Memory B cell (primary cell): ENCODE data around the gene CRIP3.
"Not testable (repeated sequence)": the region's sequence is repeated elsewhere in the genome, so short reads cannot be mapped to it uniquely, and the experiment has no call there.

Experiments
- ATAC-seq: fragments of 150-1000 bp; cut with Tn5 transposase; 2 replicates; pipeline ENCODE4 v1.10.0; 2021; ENCODE audit warnings: low read depth, mild to moderate bottlenecking, moderate library complexity
- DNase-seq, 2 donors: peaks; one replicate each; pipeline ENCODE4 v3.0.0; 2022; ENCODE audit warnings: low spot score in 2 of 2
- H3K27ac Mint-ChIP-seq: one replicate; pipeline ENCODE4 v1.8.0; 2022; ENCODE audit warnings: mild to moderate bottlenecking, moderate library complexity, mixed read lengths
- H3K27me3 Mint-ChIP-seq: one replicate; pipeline ENCODE4 v1.8.0; 2022; ENCODE audit warnings: mixed read lengths
- H3K36me3 Mint-ChIP-seq: one replicate; pipeline ENCODE4 v1.8.0; 2022; ENCODE audit warnings: mild to moderate bottlenecking, mixed read lengths
- H3K4me1 Mint-ChIP-seq: one replicate; pipeline ENCODE4 v1.8.0; 2022; ENCODE audit warnings: mixed read lengths
- H3K4me3 Mint-ChIP-seq: one replicate; pipeline ENCODE4 v1.8.0; 2022; ENCODE audit warnings: mild to moderate bottlenecking, moderate library complexity, mixed read lengths
- H3K9me3 Mint-ChIP-seq: one replicate; pipeline ENCODE4 v1.8.0; 2022; ENCODE audit warnings: mixed read lengths

Gene CRIP3, protein sequence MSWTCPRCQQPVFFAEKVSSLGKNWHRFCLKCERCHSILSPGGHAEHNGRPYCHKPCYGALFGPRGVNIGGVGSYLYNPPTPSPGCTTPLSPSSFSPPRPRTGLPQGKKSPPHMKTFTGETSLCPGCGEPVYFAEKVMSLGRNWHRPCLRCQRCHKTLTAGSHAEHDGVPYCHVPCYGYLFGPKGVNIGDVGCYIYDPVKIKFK

DNA sequence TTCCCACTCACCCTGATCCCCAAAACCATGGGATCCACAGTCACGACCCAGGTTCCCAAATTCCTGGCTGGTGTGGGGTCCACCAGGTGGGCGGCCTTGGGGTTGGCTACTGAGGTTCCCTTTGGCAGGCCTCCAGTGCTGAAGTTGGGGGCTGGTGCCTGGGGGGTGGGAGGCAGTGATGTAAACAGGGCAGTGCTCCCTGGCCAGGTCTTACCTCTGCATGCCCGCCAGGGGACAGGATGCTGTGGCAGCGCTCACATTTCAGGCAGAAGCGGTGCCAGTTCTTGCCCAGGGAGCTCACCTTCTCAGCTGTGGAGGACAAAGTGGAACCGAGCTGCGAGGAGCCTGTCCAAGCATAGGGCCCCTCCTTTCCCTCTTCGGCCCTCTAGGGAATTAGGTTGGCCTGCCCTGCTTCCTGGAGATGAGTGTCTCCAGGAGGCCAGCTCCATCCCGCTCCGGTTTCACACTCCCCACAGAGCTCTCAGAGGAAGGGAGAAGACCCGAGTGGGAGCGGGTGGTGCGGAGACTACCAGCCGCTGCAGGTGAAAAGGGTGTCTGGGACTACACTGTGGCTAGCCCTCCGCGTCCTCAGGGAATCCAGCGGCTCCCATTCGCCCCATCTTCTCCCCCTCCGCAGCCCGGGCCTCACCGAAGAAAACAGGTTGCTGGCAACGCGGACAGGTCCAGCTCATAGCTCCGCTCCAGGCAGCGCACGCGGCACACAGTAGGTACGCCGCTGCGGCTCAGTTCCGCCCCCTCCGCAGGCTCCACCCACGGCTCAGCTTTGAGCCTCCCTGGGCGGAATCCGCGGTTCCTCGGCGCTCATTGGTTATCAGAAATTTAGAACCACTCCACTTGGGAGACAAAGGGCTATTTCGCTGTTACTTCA is at the start of gene CRIP3:
Gene CRIP3 (minus strand): TSS at position 726 of the 889 bp plus-strand sequence. CDS start 34 bp downstream, at position 692.
- H3K27me3 Mint-ChIP-seq: no peaks in the 10 kb centered on the region
- H3K4me3 Mint-ChIP-seq: peak within 1 kb of the TSS; percentile 84
- H3K27ac Mint-ChIP-seq: no peak within 1 kb of the TSS
- peaks cover 21% of the 10 kb centered on the region for H3K4me1 Mint-ChIP-seq
- ATAC-seq (peak; percentile 81), DNase-seq (peak; percentile 51 to 54)
- H3K9me3 Mint-ChIP-seq: no peaks in the 10 kb centered on the region
- no peaks in the 10 kb centered on the region for H3K36me3 Mint-ChIP-seq

DNA sequence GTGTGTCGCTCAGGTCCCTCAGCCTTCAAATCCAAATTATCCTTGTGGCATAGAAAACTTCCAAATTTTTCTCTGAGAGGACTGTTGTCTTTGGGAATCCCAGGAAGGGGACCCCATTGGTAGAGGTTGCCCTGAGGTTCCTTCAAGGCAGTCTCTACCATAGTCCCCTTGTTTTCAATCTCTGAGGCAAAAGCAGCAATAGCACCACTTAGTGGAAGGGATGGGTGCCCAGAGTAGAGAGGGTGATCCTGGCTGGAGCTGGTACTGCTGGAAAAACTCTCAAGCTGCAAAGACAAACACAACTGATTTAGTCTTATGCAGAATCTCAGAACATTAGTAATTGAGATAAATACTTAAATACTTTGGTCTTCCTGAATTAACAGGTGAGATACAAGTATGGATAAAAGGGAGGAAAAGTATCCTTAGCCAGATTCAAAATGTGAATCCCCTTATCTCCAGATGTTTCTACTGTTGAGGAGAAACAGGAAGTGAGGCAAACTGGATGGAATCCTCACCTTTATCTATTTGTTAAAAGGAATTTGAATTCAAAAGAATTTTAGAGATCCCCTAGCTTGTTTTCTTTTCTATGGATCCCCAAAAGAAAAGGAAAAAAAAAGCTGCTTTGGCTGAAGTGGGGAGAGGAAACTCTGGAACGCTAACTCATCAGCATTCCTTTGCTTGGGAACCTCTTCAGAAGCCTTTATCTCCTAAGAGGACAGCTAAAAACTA is 47.4 kb upstream of the CRIP3 start:
- no peaks in the 10 kb centered on the region for H3K27me3 Mint-ChIP-seq
- no peak overlapping the region for H3K27ac Mint-ChIP-seq
- H3K4me1 Mint-ChIP-seq: peaks cover 2% of the 10 kb centered on the region
- no peak overlapping the region for H3K4me3 Mint-ChIP-seq
- ATAC-seq: peak; percentile 53
- no peak for DNase-seq
- H3K9me3 Mint-ChIP-seq: no peaks in the 10 kb centered on the region
- peaks cover 43% of the 10 kb centered on the region for H3K36me3 Mint-ChIP-seq

DNA sequence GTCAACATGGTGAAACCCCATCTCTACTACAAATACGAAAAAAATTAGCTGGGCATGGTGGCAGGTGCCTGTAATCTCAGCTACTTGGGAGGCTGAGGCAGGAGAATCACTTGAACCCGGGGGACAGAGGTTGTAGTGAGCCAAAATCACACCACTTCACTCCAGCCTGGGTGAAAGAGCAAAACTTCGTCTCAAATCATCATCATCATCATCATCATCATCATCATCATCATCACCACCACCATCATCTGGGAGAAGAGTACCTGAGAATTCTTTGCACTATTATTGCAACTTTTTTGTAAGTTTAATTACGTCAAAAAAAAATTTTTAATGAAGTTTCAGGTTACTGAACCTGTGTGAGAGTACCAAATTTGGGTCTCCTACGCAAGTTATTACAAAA is 43.3 kb upstream of the CRIP3 start:
- H3K4me1 Mint-ChIP-seq, DNase-seq, H3K9me3 Mint-ChIP-seq, H3K4me3 Mint-ChIP-seq, H3K27me3 Mint-ChIP-seq, H3K27ac Mint-ChIP-seq, ATAC-seq: not testable (repeated sequence)
- H3K36me3 Mint-ChIP-seq: peaks cover 39% of the 10 kb centered on the region

DNA sequence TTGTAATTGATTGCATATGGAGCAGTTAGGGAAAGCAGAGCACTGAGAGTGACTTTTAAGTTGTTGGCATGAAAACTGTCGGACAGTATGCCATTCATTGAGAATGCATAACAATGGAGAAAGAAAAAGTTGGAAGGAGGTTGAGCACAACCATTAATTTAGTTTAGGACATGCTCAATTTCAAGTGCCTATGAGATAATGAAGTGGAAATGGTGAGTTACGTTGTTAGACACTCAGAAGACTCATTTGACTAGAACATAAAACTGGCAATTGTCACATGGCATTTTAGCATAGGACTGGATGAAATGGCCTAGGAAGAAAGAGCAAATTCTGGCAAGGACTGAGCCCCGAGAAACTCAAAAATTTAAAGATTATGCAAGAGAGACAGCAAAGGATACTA is 38.8 kb upstream of the CRIP3 start:
- no peak for DNase-seq
- H3K9me3 Mint-ChIP-seq: no peaks in the 10 kb centered on the region
- peaks cover 23% of the 10 kb centered on the region for H3K36me3 Mint-ChIP-seq
- no peak overlapping the region for H3K27ac Mint-ChIP-seq
- H3K4me1 Mint-ChIP-seq: peaks cover 3% of the 10 kb centered on the region
- no peak for ATAC-seq
- H3K4me3 Mint-ChIP-seq: no peak overlapping the region
- no peaks in the 10 kb centered on the region for H3K27me3 Mint-ChIP-seq

DNA sequence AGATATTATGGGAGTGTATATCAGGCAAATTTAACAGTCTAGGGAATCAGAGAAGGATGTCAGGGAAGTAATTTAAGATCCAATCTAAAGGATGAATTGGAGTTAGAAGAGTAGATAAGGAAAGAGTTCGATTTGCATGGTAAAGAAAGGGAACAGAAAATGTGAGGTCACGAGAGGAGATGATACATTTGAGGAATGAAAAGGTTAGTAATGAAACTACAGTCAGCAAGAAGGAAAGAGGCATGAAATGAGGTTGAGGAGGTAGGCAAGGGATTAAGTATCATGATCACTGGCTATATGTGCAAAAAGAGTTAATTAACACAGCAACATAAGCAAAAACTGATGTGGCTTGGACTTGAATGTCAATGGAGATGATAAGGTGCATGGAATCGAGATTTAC is 38.4 kb upstream of the CRIP3 start:
- H3K9me3 Mint-ChIP-seq: no peaks in the 10 kb centered on the region
- no peak for DNase-seq
- no peak for ATAC-seq
- H3K4me1 Mint-ChIP-seq: peaks cover 5% of the 10 kb centered on the region
- H3K4me3 Mint-ChIP-seq: no peak overlapping the region
- no peak overlapping the region for H3K27ac Mint-ChIP-seq
- peaks cover 23% of the 10 kb centered on the region for H3K36me3 Mint-ChIP-seq
- no peaks in the 10 kb centered on the region for H3K27me3 Mint-ChIP-seq

DNA sequence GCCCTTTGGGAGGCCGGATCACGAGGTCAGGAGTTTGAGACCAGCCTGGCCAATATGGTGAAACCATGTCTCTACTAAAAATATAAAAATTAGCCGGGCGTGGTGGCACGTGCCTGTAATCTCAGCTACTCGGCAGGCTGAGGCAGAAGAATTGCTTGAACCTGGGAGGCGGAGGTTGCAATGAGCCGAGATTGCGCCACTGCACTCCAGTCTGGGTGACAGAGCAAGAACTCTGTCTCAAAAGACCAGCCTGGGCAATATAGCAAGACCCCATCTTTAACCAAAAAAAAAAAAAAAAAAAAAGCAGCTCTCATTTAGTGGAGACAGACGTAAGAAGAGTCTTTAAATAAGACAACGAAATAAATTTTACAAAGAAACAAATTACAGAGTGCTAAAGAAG is 37.6 kb upstream of the CRIP3 start:
- ATAC-seq, H3K4me3 Mint-ChIP-seq, DNase-seq, H3K4me1 Mint-ChIP-seq, H3K27me3 Mint-ChIP-seq, H3K9me3 Mint-ChIP-seq, H3K27ac Mint-ChIP-seq: not testable (repeated sequence)
- H3K36me3 Mint-ChIP-seq: peaks cover 19% of the 10 kb centered on the region

DNA sequence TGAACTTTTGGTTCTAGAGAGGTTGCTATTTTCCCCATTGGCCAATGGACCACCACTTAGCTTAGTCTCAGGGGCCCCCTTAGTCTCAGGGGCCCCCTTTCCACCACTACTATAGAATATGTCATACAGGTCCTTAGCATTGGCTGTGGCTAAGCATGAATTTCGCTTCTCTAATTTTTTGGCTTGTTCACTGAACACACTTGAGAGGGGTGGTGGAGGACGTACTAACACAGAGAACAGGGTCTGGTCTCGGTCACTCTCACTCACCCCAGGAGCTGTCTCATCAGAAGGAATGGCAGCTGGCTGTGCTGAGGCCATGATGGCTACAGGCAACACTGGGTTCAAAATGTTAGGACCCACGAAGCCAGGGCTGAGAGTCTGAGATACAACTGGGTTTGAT is 30.5 kb upstream of the CRIP3 start:
- Mint-ChIP-seq H3K27ac (peak overlapping the region; percentile 76), H3K4me1 (peaks cover 25% of the 10 kb centered on the region), H3K4me3 (no peak overlapping the region), H3K36me3 (peaks cover 35% of the 10 kb centered on the region), H3K27me3 (no peaks in the 10 kb centered on the region), H3K9me3 (no peaks in the 10 kb centered on the region)
- no peak for DNase-seq
- ATAC-seq: peak; percentile 62

DNA sequence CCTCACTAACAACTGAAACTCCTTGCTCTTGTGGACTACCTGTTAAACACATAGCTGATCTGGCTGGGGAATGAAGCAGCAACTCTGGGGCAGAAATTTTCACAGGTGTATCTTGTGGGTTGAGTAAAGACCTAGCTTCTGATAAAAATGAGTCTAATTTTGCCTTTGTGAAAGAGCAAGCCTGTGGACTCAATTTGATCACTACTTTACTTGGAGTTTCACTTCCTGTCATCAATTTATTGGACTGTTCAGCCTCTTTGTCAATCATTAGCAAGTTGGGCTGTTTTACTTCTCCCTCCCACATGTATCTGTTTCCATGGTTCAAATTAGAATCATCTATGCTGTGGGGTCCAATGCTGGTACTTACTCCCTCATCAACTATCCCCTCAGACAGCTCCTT is 29.6 kb upstream of the CRIP3 start:
- no peaks in the 10 kb centered on the region for H3K9me3 Mint-ChIP-seq
- H3K36me3 Mint-ChIP-seq: peaks cover 35% of the 10 kb centered on the region
- H3K4me1 Mint-ChIP-seq: peaks cover 25% of the 10 kb centered on the region
- DNase-seq: no peak
- H3K4me3 Mint-ChIP-seq: no peak overlapping the region
- H3K27me3 Mint-ChIP-seq: no peaks in the 10 kb centered on the region
- peak overlapping the region; percentile 73 for H3K27ac Mint-ChIP-seq
- ATAC-seq: peak; percentile 45

DNA sequence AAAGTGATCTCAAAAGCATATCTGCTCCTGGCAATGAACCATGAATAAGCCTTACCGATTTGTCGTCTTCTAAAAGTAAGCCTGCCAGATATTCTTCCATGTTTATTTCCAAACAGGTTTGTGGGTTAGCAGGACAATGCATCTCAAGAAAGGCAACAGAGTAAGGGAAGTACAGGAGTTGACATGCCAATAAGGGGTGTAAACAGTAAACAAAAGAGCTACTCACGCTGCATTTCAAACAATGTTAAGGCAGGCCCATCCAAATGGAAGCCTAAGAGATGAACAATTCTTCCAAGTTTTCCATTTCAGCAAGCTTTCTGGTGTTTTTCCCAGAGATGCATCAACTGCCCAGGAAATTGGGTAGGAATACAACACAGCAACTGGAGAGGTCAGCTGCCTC is 27.8 kb upstream of the CRIP3 start:
- Mint-ChIP-seq H3K27ac (no peak overlapping the region), H3K4me1 (peaks cover 27% of the 10 kb centered on the region), H3K36me3 (peaks cover 26% of the 10 kb centered on the region), H3K9me3 (no peaks in the 10 kb centered on the region), H3K4me3 (no peak overlapping the region), H3K27me3 (no peaks in the 10 kb centered on the region)
- DNase-seq: no peak
- no peak for ATAC-seq

DNA sequence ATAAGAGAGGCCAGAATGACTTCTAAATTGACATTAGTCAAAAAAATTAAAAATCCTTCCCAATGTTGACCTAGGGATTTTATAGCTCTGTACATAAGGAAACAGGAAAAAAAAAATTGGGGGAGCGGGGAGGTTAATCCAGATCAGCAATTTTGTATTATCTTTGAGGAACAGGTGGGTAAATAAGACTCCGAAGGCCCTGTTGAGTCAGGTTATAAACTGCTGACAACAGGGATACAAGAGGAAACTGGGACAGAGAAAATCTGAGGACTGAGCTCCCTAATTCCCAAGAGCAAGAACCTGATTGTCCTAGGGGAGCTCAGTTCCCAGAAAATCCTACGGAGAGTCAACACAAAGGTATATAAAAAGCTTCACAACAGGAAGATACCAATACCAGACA is 26.8 kb upstream of the CRIP3 start:
- DNase-seq: no peak
- Mint-ChIP-seq H3K4me3 (no peak overlapping the region), H3K9me3 (no peaks in the 10 kb centered on the region), H3K27ac (no peak overlapping the region), H3K4me1 (peaks cover 28% of the 10 kb centered on the region), H3K36me3 (peaks cover 18% of the 10 kb centered on the region), H3K27me3 (no peaks in the 10 kb centered on the region)
- ATAC-seq: no peak

DNA sequence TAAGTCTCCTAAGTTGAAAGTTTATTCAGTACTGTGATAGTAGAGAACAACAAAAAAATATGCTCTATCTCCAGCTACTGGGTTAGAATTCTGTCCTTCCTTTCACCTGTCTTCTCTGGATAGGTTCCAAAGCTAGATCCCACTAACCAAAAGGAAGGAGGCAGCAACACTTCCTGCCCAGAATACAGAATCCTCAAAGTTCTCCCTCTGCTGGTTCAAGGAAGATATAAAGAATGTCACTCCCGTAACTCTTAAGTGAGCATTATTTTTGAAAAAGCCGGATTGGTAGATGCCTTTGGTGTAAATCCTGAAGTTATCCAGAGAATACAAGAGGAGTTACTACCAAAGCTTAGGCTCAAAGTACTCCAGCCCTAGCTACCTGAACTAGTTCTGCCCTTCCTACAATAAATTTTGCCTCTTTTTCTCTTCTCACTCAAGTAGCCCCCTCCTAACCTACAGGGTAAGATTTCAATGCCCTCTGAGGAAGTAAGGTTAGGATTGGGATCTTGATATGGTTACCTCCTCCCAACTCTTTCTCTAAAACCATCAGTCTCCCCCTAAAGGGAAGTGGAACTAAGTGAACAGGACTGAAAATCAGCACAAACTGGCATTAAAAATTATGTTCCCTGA is 26.0 kb upstream of the CRIP3 start:
- DNase-seq: no peak

DNA sequence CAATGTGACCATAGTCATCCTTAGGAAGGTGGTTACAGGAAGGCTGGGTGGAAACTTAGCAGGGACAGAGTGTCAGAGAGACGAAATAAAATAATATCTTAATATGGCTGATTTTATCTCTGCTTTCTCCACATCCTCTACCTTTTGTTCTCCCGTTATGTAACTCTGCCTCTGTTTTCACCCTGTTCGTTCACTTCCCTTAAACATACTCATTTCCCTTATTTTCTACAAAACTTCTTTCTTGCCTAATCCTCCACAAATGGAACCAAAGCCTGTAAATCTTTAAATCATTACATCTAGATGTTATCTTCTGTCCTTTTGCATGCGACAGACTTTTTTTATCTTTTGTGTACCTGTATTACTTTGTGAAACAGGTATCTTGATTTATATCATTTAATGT is 23.3 kb upstream of the CRIP3 start:
- DNase-seq: no peak
- H3K4me3 Mint-ChIP-seq: no peak overlapping the region
- no peaks in the 10 kb centered on the region for H3K9me3 Mint-ChIP-seq
- ATAC-seq: no peak
- peaks cover 12% of the 10 kb centered on the region for H3K4me1 Mint-ChIP-seq
- no peak overlapping the region for H3K27ac Mint-ChIP-seq
- H3K27me3 Mint-ChIP-seq: no peaks in the 10 kb centered on the region
- H3K36me3 Mint-ChIP-seq: peaks cover 7% of the 10 kb centered on the region

More for the DNA sequence above, 26.0 kb upstream of the CRIP3 start:
- H3K36me3 Mint-ChIP-seq: peaks cover 11% of the 10 kb centered on the region
- no peaks in the 10 kb centered on the region for H3K9me3 Mint-ChIP-seq
- H3K27ac Mint-ChIP-seq: no peak overlapping the region
- peaks cover 26% of the 10 kb centered on the region for H3K4me1 Mint-ChIP-seq
- no peak overlapping the region for H3K4me3 Mint-ChIP-seq
- no peaks in the 10 kb centered on the region for H3K27me3 Mint-ChIP-seq
- no peak for ATAC-seq

DNA sequence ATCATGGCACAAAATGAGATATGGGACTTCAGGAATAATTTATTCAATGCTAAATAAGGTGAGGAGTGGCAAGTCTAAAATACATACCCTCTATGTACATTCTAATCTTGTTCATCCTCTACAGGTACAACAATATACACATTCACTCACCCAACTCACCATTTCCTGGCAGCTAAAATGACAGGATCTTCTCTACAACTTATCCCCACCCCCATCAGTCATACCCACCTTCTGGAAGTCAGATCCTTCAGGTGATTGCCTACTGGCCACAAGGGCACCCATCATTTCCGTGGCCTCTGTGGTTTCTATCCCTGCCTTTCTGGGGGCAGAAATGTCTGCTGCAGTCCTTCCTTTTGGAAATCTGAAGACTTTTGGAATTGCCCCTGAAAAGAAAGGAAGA is 22.8 kb upstream of the CRIP3 start:
- Mint-ChIP-seq H3K27me3 (no peaks in the 10 kb centered on the region), H3K4me3 (no peak overlapping the region), H3K4me1 (peaks cover 12% of the 10 kb centered on the region), H3K27ac (no peak overlapping the region), H3K36me3 (peaks cover 7% of the 10 kb centered on the region), H3K9me3 (no peaks in the 10 kb centered on the region)
- no peak for ATAC-seq
- DNase-seq: no peak

DNA sequence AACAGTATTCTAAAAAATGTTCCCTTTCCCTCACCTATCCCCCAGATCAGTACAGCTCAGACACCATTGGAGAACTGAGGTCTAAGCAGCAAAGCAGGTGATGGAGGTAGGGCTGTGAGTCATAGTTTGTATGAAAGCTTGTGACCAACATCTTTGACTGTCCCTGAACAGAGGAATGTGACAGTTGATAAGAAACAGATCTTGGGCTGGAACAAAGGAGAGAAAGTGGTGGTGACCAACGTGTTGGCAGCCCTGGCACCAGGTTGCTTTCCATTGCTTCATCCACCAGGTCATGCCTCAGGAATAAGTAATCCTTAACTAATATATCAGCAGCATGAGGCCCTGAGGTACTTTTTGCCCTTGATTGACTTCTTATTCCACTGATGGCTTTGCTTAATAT is 19.9 kb upstream of the CRIP3 start:
- H3K27ac Mint-ChIP-seq: peak overlapping the region; percentile 2
- ATAC-seq (no peak), DNase-seq (no peak)
- H3K36me3 Mint-ChIP-seq: peaks cover 5% of the 10 kb centered on the region
- H3K4me3 Mint-ChIP-seq: no peak overlapping the region
- no peaks in the 10 kb centered on the region for H3K9me3 Mint-ChIP-seq
- H3K27me3 Mint-ChIP-seq: no peaks in the 10 kb centered on the region
- peaks cover 8% of the 10 kb centered on the region for H3K4me1 Mint-ChIP-seq
